Karpas-422 (cell line): Measurements from ENCODE around the gene EMC6. TPM values are rescaled to one million over a fixed set of nuclear protein-coding genes. Genes with fewer than 3 reads are reported as not detected.
A peak's percentile ranks its signal among the peaks of the same experiment; 100 is the strongest.
"Not testable (repeated sequence)": the region's sequence is repeated elsewhere in the genome, so short reads cannot be mapped to it uniquely, and the experiment has no call there.

ENCODE experiments used
- DNase-seq: peaks from one replicate; pipeline ENCODE4 v3.0.0-alpha.2; 2015
- H2AFZ ChIP-seq: fragments of 200-600 bp; sonication (generic); 2 replicates; pipeline ENCODE4 v1.6.1; 2014; ENCODE audit warnings: antibody characterized with exemption, low read length, mixed read lengths
- H3K27ac ChIP-seq: fragments of 200-600 bp; sonication (generic); 2 replicates; pipeline ENCODE4 v1.5.1; 2014; ENCODE audit warnings: mild to moderate bottlenecking, low read length, moderate library complexity
- H3K27me3 ChIP-seq: fragments of 200-600 bp; sonication (generic); 2 replicates; pipeline ENCODE4 v1.6.1; 2014; ENCODE audit warnings: low read length, mixed read lengths
- H3K36me3 ChIP-seq: fragments of 200-600 bp; sonication (generic); 2 replicates; pipeline ENCODE4 v1.6.1; 2014; ENCODE audit warnings: low read length, mixed read lengths; ENCODE audit not compliant: insufficient read depth
- H3K4me1 ChIP-seq: fragments of 200-600 bp; sonication (generic); 2 replicates; pipeline ENCODE4 v1.6.1; 2014; ENCODE audit warnings: mild to moderate bottlenecking, low read length, mixed read lengths
- H3K4me2 ChIP-seq: fragments of 200-600 bp; sonication (generic); 2 replicates; pipeline ENCODE4 v1.6.1; 2014; ENCODE audit warnings: low read length, low read depth, mild to moderate bottlenecking; ENCODE audit not compliant: poor library complexity, severe bottlenecking
- H3K4me3 ChIP-seq: fragments of 200-600 bp; sonication (generic); 2 replicates; pipeline ENCODE4 v1.5.1; 2014; ENCODE audit warnings: mild to moderate bottlenecking, antibody characterized with exemption, low read length, mixed read lengths
- H3K79me2 ChIP-seq: fragments of 200-600 bp; sonication (generic); 2 replicates; pipeline ENCODE4 v1.6.1; 2014; ENCODE audit warnings: mild to moderate bottlenecking, low read length, mixed read lengths
- H3K9ac ChIP-seq: fragments of 200-600 bp; sonication (generic); 2 replicates; pipeline ENCODE4 v1.6.0; 2014; ENCODE audit warnings: low read length
- H3K9me2 ChIP-seq: fragments of 200-600 bp; sonication (generic), shearing (Covaris generic); replicated peaks from 2 replicates; pipeline ENCODE4 v1.6.0; 2014; ENCODE audit warnings: mild to moderate bottlenecking, low read length, moderate library complexity; ENCODE audit not compliant: insufficient read depth
- H3K9me3 ChIP-seq: fragments of 300-700, 200-600 bp; sonication (generic); 2 replicates; pipeline ENCODE4 v1.6.1; 2014; ENCODE audit warnings: low read length, mixed read lengths
- H4K20me1 ChIP-seq: fragments of 200-600 bp; sonication (generic); 2 replicates; pipeline ENCODE4 v1.6.1; 2014; ENCODE audit warnings: mild to moderate bottlenecking, antibody characterized with exemption, low read length, low read depth; ENCODE audit not compliant: insufficient read depth
- total RNA-seq: library from RNA; depleted of rRNA; stranded (reverse); fragments of >200 nt; shearing (Covaris generic); gene quantifications from 2 replicates; pipeline ENCODE4 v1.2.3, GENCODE V29; 2014; ENCODE audit warnings: low replicate concordance

Gene EMC6
- total RNA-seq, 1 experiment from 2014 or later: 21.0 TPM

- H3K4me2 ChIP-seq: no peak overlapping the region
- no peaks in the 10 kb centered on the region for H3K9me2 ChIP-seq
- no peak for DNase-seq
- H3K36me3 ChIP-seq: no peaks in the 10 kb centered on the region
- H2AFZ ChIP-seq: no peak overlapping the region
- peaks cover 5% of the 10 kb centered on the region for H3K79me2 ChIP-seq
- H3K4me1 ChIP-seq: peaks cover 7% of the 10 kb centered on the region
- H3K9ac ChIP-seq: no peak overlapping the region
- no peak overlapping the region for H3K4me3 ChIP-seq
- no peaks in the 10 kb centered on the region for H3K9me3 ChIP-seq
- H3K27me3 ChIP-seq: no peaks in the 10 kb centered on the region
- no peaks in the 10 kb centered on the region for H4K20me1 ChIP-seq
- H3K27ac ChIP-seq: no peak overlapping the region
These were observed 31.3 kb downstream of the EMC6 start for GRCh38 chr17:3699951-3700350.

DNA sequence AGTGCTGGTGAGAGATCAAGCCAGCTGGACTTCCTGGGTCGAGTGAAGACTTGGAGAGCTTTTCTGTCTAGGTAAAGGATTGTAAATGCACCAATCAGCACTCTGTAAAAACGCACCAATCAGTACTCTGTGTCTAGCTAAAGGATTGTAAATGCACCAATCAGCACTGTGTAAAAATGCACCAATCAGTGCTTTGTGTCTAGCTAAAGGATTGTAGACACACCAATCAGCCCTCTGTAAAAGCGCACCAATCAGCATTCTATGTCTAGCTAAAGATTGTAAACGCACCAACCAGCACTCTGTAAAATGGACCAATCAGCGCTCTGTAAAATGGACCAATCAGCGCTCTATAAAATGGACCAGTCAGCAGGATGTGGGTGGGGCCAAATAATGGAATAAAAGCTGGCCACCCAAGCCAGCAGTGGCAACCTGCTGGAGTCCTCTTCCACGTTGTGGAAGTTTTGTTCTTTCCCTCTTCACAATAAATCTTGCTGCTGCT is 33.5 kb downstream of the EMC6 start:
- H3K4me2 ChIP-seq, H3K4me1 ChIP-seq, H3K9me2 ChIP-seq, H3K36me3 ChIP-seq, H2AFZ ChIP-seq, H3K27me3 ChIP-seq, H4K20me1 ChIP-seq, H3K79me2 ChIP-seq, H3K9me3 ChIP-seq, H3K27ac ChIP-seq, H3K4me3 ChIP-seq, H3K9ac ChIP-seq, DNase-seq: not testable (repeated sequence)

DNA sequence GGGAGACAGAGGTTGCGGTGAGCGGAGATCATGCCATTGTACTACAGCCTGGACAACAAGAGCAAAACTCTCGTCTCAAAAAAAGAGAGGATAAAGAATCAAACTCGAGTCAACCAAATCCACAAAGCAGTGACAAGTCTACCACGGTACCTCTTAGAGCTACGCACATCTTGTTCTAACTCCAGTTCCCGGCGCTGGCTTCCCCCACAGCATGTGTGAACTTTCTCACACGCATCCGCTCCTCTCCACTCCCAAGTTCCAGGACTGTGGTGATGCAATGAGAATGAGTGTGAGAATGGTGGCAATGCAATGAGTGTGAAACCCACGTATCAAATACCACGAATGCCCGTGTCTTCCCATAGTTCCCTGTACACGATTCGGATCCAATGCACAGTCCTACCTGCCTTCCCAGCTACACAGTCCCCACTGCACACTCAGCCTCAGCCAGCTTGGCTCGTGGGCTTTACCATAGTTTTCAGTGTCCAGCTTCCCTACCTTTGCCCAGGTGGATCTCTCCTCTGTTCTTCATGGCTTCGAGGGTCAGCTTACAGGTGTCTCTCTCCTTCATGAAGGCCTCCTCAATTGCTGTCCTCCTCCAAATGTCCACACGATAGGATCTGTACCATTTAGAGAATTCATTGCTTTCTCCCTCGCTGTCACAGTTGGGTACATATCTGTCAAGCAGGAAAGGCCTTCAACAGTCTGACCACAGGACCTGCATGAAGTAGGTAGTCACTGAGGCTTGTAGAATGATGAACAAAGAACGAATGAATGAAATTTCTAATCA is 36.5 kb downstream of the EMC6 start:
- Histone ChIP-seq H3K4me1 (peaks cover 5% of the 10 kb centered on the region), H3K27me3 (no peaks in the 10 kb centered on the region), H3K4me3 (no peak overlapping the region), H3K4me2 (no peak overlapping the region), H3K36me3 (no peaks in the 10 kb centered on the region), H3K79me2 (no peaks in the 10 kb centered on the region), H3K9ac (no peak overlapping the region), H4K20me1 (no peaks in the 10 kb centered on the region), H3K9me3 (no peaks in the 10 kb centered on the region), H3K27ac (no peak overlapping the region), H2AFZ (no peak overlapping the region), H3K9me2 (no peaks in the 10 kb centered on the region)
- DNase-seq: no peak

DNA sequence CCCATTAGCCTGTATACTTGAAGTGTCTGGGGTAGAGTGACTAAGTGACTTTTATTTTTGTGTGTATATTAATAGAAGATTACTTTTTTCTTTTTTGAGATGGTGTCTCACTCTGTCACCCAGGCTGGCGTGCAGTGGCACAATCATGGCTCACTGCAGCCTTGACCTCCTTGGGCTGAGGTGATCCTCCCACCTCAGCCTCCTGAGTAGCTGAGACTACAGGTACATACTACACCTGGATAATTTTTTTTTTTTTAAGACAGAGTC is 37.0 kb downstream of the EMC6 start:
- H3K4me3 ChIP-seq, H3K36me3 ChIP-seq: not testable (repeated sequence)

GRCh38 chr17:3708366-3708765 is 39.8 kb downstream of the EMC6 start:
- Histone ChIP-seq H3K36me3 (no peaks in the 10 kb centered on the region), H2AFZ (no peak overlapping the region), H3K9me2 (no peaks in the 10 kb centered on the region), H4K20me1 (no peaks in the 10 kb centered on the region), H3K4me1 (peaks cover 12% of the 10 kb centered on the region), H3K27ac (no peak overlapping the region), H3K9me3 (no peaks in the 10 kb centered on the region), H3K9ac (no peak overlapping the region), H3K27me3 (no peaks in the 10 kb centered on the region), H3K4me2 (no peak overlapping the region), H3K79me2 (no peaks in the 10 kb centered on the region), H3K4me3 (no peak overlapping the region)
- DNase-seq: no peak

More for the DNA sequence above, 37.0 kb downstream of the EMC6 start:
- not testable (repeated sequence) for H2AFZ ChIP-seq, DNase-seq, H3K4me2 ChIP-seq, H4K20me1 ChIP-seq, H3K27ac ChIP-seq, H3K9me3 ChIP-seq, H3K79me2 ChIP-seq, H3K27me3 ChIP-seq, H3K9ac ChIP-seq, H3K9me2 ChIP-seq, H3K4me1 ChIP-seq

GRCh38 chr17:3710951-3711383 is 42.4 kb downstream of the EMC6 start:
- DNase-seq: peak; percentile 67
- no peaks in the 10 kb centered on the region for H3K27me3 ChIP-seq
- H3K27ac ChIP-seq: no peak overlapping the region
- H3K9me2 ChIP-seq: no peaks in the 10 kb centered on the region
- no peaks in the 10 kb centered on the region for H3K79me2 ChIP-seq
- H4K20me1 ChIP-seq: no peaks in the 10 kb centered on the region
- H3K36me3 ChIP-seq: peaks cover 11% of the 10 kb centered on the region; the same call in 1 of the 2 replicates
- peaks cover 18% of the 10 kb centered on the region for H3K4me1 ChIP-seq
- no peak overlapping the region for H3K9ac ChIP-seq
- no peak overlapping the region for H3K4me2 ChIP-seq
- no peaks in the 10 kb centered on the region for H3K9me3 ChIP-seq
- H2AFZ ChIP-seq: no peak overlapping the region
- H3K4me3 ChIP-seq: no peak overlapping the region

GRCh38 chr17:3712811-3713463 is 44.3 kb downstream of the EMC6 start:
- Histone ChIP-seq H3K27ac (no peak overlapping the region), H3K4me3 (no peak overlapping the region), H3K9me2 (no peaks in the 10 kb centered on the region), H3K9ac (no peak overlapping the region), H4K20me1 (no peaks in the 10 kb centered on the region), H3K4me2 (no peak overlapping the region), H3K36me3 (peaks cover 24% of the 10 kb centered on the region; the same call in 1 of the 2 replicates), H2AFZ (no peak overlapping the region), H3K4me1 (peaks cover 18% of the 10 kb centered on the region), H3K79me2 (no peaks in the 10 kb centered on the region), H3K9me3 (no peaks in the 10 kb centered on the region), H3K27me3 (no peaks in the 10 kb centered on the region)
- no peak for DNase-seq

GRCh38 chr17:3715296-3715695 is 46.7 kb downstream of the EMC6 start:
- no peaks in the 10 kb centered on the region for H3K79me2 ChIP-seq
- no peak overlapping the region for H3K4me3 ChIP-seq
- no peaks in the 10 kb centered on the region for H3K9me3 ChIP-seq
- no peaks in the 10 kb centered on the region for H3K27me3 ChIP-seq
- no peaks in the 10 kb centered on the region for H3K9me2 ChIP-seq
- peaks cover 13% of the 10 kb centered on the region for H3K4me1 ChIP-seq
- H3K9ac ChIP-seq: no peak overlapping the region
- DNase-seq: no peak
- H3K4me2 ChIP-seq: no peak overlapping the region
- H2AFZ ChIP-seq: no peak overlapping the region
- H3K36me3 ChIP-seq: peaks cover 29% of the 10 kb centered on the region; the same call in 1 of the 2 replicates
- no peak overlapping the region for H3K27ac ChIP-seq
- H4K20me1 ChIP-seq: no peaks in the 10 kb centered on the region
